C1 segment of cervical spinal cord (tissue), 14 donors: ENCODE data around the gene CRYGA.

Source experiments
- DNase-seq, 14 donors: peaks; one replicate each; lab custom pipeline; 2025; lab: John Stamatoyannopoulos, UW

Gene CRYGA

GRCh38 chr2:208163489-208163888 is at the start of gene CRYGA:
CRYGA (minus strand) TSS chr2:208163589; CDS start chr2:208163556, 33 bp downstream.
- DNase-seq: no peak

GRCh38 chr2:208210688-208211451 is 47.5 kb upstream of the CRYGA start:
- DNase-seq: no peak

- no peak for DNase-seq
These were observed 45.1 kb upstream of the CRYGA start for GRCh38 chr2:208208335-208209085.

- no peak for DNase-seq
These were observed 44.4 kb upstream of the CRYGA start for GRCh38 chr2:208207769-208208168.

- DNase-seq: no peak
These were observed 40.8 kb upstream of the CRYGA start for GRCh38 chr2:208204166-208204565.

- DNase-seq: no peak
These were observed 32.1 kb upstream of the CRYGA start for GRCh38 chr2:208195531-208195930.

- no peak for DNase-seq
These were observed 29.3 kb upstream of the CRYGA start for GRCh38 chr2:208192611-208193236.

GRCh38 chr2:208189810-208190503 is 26.6 kb upstream of the CRYGA start, which contains the start of gene C2orf80:
C2orf80 (minus strand) TSS chr2:208190030; CDS start chr2:208186986, 3,044 bp downstream.
- no peak for DNase-seq

- DNase-seq: no peak
These were observed 25.9 kb upstream of the CRYGA start for GRCh38 chr2:208189069-208189809.

GRCh38 chr2:208186893-208187292 is 23.5 kb upstream of the CRYGA start:
- DNase-seq: no peak

- no peak for DNase-seq
These were observed 23.1 kb upstream of the CRYGA start for GRCh38 chr2:208186465-208186864.

- DNase-seq: no peak
These were observed 20.8 kb upstream of the CRYGA start for GRCh38 chr2:208183972-208184705.

GRCh38 chr2:208183526-208183925 is 20.1 kb upstream of the CRYGA start:
- DNase-seq: no peak

- no peak for DNase-seq
These were observed 19.4 kb upstream of the CRYGA start for GRCh38 chr2:208182835-208183234.

- DNase-seq: no peak
These were observed 15.7 kb upstream of the CRYGA start for GRCh38 chr2:208179028-208179609.

- peak in 1 of 14 donors; percentile 15 for DNase-seq
These were observed 12.4 kb upstream of the CRYGA start for GRCh38 chr2:208175840-208176153.

- peak in 12 of 14 donors; percentile 10 to 62 (median 44) for DNase-seq
These were observed 11.9 kb upstream of the CRYGA start for GRCh38 chr2:208175069-208175839.

- DNase-seq: no peak
These were observed 10.8 kb upstream of the CRYGA start for GRCh38 chr2:208174144-208174543.

- no peak for DNase-seq
These were observed 8.7 kb upstream of the CRYGA start for GRCh38 chr2:208172125-208172524.
